GM18520 (cell line): ENCODE measurements around the gene RIPPLY2.
"Not testable (repeated sequence)": the region's sequence is repeated elsewhere in the genome, so short reads cannot be mapped to it uniquely, and the experiment has no call there.

Experiments used
- ATAC-seq: cut with Tn5 transposase; IDR thresholded peaks from one replicate; pipeline ENCODE4 v1.9.1; 2021; ENCODE audit not compliant: unreplicated experiment

The RIPPLY2 gene

DNA sequence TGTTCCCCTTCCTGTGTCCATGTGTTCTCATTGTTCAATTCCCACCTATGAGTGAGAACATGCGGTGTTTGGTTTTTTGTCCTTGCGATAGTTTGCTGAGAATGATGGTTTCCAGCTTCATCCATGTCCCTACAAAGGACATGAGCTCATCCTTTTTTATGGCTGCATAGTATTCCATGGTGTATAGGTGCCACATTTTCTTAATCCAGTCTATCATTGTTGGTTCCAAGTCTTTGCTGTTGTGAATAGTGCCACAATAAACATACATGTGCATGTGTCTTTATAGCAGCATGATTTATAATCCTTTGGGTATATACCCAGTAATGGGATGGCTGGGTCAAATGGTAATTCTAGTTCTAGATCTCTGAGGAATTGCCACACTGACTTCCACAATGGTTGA is 43.9 kb downstream of the RIPPLY2 start:
- ATAC-seq, result not testable (repeated sequence)

DNA sequence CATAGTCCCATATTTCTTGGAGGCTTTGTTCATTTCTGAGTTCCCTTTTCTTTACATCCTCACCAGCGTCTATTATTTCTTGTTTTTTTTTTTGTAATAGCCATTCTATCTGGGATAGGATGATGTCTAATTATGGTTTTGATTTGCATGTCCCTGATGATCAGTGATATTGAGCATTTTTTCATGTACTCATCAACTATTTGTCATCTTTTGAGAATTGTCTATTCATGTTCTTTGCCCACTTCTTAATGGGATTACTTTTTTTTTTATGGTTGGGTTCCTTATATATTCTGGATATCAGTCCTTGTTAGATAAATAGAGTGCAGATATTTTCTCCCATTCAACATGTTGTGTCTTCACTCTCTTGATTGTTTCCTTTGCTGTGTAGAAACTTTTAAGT is 48.5 kb downstream of the RIPPLY2 start:
- ATAC-seq, result no peak

DNA sequence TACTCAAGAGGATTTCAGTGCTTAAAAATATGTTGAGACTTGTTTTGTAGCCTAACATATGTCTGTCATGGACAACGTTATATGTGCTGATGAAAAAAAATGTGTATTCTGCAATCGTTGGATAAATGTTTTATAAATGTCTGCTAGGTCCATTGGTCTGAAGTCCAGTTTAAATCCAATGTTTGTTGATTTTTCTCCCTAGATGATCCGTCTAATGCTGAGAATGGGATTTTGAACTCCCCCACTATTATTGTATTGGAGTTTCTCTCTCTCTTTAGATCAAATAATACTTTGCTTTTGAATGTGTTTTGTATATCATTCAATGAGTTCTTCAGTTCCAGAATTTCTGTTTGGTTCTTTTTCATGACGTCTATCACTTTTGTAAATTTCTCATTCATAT is 51.2 kb downstream of the RIPPLY2 start:
- no peak for ATAC-seq

DNA sequence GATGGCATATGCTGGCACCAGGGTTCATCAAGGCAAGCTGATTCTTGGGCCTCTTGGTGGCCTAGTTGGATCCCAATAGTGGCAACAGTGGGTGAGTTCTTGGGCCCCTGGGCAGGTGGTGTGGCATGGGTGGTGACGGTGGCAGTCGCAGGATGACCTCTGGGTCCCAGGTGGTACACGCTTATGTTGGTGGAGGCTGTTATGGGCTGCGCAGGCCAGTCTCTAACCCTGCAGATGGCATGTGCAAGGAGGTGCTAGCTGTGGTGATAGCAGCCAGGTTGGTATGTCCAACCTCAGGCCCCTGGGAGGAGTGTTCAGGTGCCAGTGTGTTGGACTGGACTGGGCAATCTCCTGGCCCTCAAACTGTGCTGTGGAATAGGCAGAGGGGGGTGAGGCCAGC is 52.5 kb downstream of the RIPPLY2 start:
- ATAC-seq, result no peak
